PFSK-1 (cell line): Measurements from ENCODE around the gene MPC1.

Experiments used
- FOXP2 ChIP-seq: optimal IDR thresholded peaks from 2 replicates; pipeline ENCODE3; 2011; ENCODE audit warnings: borderline replicate concordance, control low read depth, inconsistent platforms; ENCODE audit not compliant: insufficient read depth; ENCODE audit errors: extremely low read length, extremely low read depth
- POLR2AphosphoS5 ChIP-seq: IDR thresholded peaks from 2 replicates; pipeline ENCODE4 v1.6.1; 2012; ENCODE audit warnings: low read depth, mild to moderate bottlenecking, control low read depth, low read length, moderate library complexity
- REST ChIP-seq, 2 experiments: IDR thresholded peaks; 2 replicates each; pipeline versions ENCODE4 v1.6.1 to v1.8.0; 2011 to 2012; ENCODE audit warnings: low read depth in 2 of 2, low read length in 2 of 2, control low read depth in 1 of 2, inconsistent platforms in 1 of 2, mild to moderate bottlenecking in 1 of 2, moderate library complexity in 1 of 2; ENCODE audit not compliant: insufficient read depth in 1 of 2
- SIN3A ChIP-seq: IDR thresholded peaks from 2 replicates; pipeline ENCODE4 v1.6.1; 2012; ENCODE audit warnings: mild to moderate bottlenecking, low read length, moderate library complexity, borderline replicate concordance; ENCODE audit not compliant: insufficient read depth
- TAF1 ChIP-seq: IDR thresholded peaks from 2 replicates; pipeline ENCODE4 v1.6.1; 2012; ENCODE audit warnings: low read length, control low read depth, borderline replicate concordance; ENCODE audit not compliant: insufficient read depth

The MPC1 gene

DNA sequence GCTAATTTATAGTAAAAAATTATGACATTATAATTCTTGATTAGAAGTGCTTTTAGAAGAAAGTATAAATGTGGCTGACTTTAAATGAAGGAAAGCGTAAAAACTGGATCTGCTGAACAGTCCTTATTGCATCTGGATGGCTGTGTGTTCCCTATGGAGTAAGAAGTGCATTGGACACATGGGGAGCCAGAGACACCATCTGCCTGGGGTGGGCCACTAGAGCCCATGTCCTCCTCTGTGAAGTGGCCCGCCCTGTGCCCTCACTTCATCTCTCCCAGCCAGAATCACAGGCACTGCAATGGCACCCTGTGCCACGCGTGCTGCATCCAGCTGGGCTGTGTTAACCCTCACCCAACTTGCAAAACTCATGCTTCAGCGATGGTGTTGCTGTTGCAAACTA lies 27.2 kb downstream of the MPC1 start:
- TF ChIP-seq TAF1: no peak
- TF ChIP-seq REST (IDR thresholded peaks at IDR 0.05; ENCODE audit: insufficient read depth in 1 of 2, low read depth in 2 of 2, low read length in 2 of 2): no peak
- no peak for TF ChIP-seq SIN3A
- TF ChIP-seq POLR2AphosphoS5: no peak
- no peak for TF ChIP-seq FOXP2

DNA sequence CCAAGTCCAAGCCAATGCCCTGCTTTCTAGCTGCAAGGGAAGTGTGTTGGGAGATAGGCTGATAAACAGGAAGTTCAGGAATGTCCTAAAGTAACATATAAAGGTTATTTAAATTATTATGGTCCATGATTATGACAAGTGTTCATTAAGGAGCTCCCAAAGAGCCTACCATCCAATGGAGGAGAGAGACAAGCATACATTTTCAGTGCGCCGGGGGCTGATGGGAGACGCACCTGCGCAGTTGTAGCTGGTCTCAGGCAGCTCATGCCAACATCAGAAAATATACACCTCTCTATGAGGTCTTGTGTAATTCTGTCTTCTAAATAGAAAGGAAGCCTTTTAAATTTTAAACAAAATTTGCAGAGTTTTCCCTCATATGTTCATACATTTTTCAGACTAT lies 27.8 kb downstream of the MPC1 start:
- no peak for TF ChIP-seq REST (IDR thresholded peaks at IDR 0.05; ENCODE audit: insufficient read depth in 1 of 2, low read depth in 2 of 2, low read length in 2 of 2)
- TF ChIP-seq SIN3A: no peak
- no peak for TF ChIP-seq FOXP2
- TF ChIP-seq TAF1: no peak

GRCh38 chr6:166354143-166354542 lies 28.6 kb downstream of the MPC1 start:
- TF ChIP-seq FOXP2 (no peak), REST (IDR thresholded peaks at IDR 0.05; ENCODE audit: insufficient read depth in 1 of 2, low read depth in 2 of 2, low read length in 2 of 2) (no peak), SIN3A (no peak), TAF1 (no peak), POLR2AphosphoS5 (no peak)

GRCh38 chr6:166353507-166353906 lies 29.2 kb downstream of the MPC1 start:
- no peak for TF ChIP-seq REST (IDR thresholded peaks at IDR 0.05; ENCODE audit: insufficient read depth in 1 of 2, low read depth in 2 of 2, low read length in 2 of 2)
- TF ChIP-seq FOXP2: no peak
- no peak for TF ChIP-seq SIN3A
- no peak for TF ChIP-seq TAF1
- no peak for TF ChIP-seq POLR2AphosphoS5

DNA sequence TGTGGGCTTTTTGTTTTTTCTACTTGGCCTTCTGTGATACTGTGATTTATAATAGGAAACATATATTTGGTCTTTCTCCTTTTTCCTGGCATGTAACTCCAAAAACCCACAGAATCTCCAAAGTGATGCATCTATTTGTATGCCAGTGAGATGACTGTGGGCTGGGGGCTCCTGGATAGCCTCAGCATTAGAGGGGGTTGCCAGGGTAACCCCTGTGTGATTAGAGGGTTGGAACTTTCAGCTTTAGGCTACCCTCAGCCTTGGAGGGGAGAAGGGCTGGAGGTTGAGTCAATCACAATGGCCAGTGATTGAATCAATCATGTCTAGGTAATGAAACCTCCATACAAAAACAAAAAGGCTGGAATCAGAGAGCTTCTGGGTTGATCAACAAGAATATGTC lies 29.8 kb downstream of the MPC1 start:
- TF ChIP-seq SIN3A (no peak), FOXP2 (no peak), REST (IDR thresholded peaks at IDR 0.05; ENCODE audit: insufficient read depth in 1 of 2, low read depth in 2 of 2, low read length in 2 of 2) (no peak)
